A673 (cell line): ENCODE measurements around the gene HAPLN2. TPM values are rescaled to one million over a fixed set of nuclear protein-coding genes. Genes with fewer than 3 reads are reported as not detected.

Experiments
- BruUV-seq: library from RNA; stranded (reverse); fragments of 400-500 nt; replicated peaks from 2 replicates; lab custom pipeline; 2021; lab: Mats Ljungman, UMichigan
- CTCF ChIA-PET: fragments of 300-600 bp; sonication (Branson Sonifier 250); formaldehyde crosslinking; loops from one replicate; lab custom pipeline; 2022; ENCODE audit warnings: antibody characterized with exemption; lab: Charles Lee
- POLR2A ChIA-PET: fragments of 300-600 bp; sonication (Branson Sonifier 250); formaldehyde crosslinking; loops from one replicate; lab custom pipeline; 2022; ENCODE audit warnings: antibody characterized with exemption; ENCODE audit not compliant: low non-redundant PET; lab: Charles Lee
- DNase-seq: peaks from one replicate; pipeline ENCODE4 v3.0.0-alpha.2; 2015; ENCODE audit warnings: low spot score
- H3K27ac ChIP-seq: fragments of 200-600 bp; sonication (generic); 2 replicates; pipeline ENCODE4 v1.5.1; 2016; ENCODE audit warnings: mixed run types, low read depth, mild to moderate bottlenecking, mixed read lengths, antibody characterized with exemption, low read length; ENCODE audit not compliant: poor library complexity, severe bottlenecking
- H3K27me3 ChIP-seq: fragments of 200-600 bp; sonication (generic); replicated peaks from 2 replicates; pipeline ENCODE4 v1.6.1; 2017; ENCODE audit warnings: mixed run types, low read depth, mild to moderate bottlenecking, mixed read lengths, antibody characterized with exemption, low read length; ENCODE audit not compliant: insufficient read depth, poor library complexity
- H3K36me3 ChIP-seq: fragments of 200-600 bp; sonication (generic); 2 replicates; pipeline ENCODE4 v1.6.1; 2016; ENCODE audit warnings: mixed run types, mild to moderate bottlenecking, mixed read lengths, antibody characterized with exemption, low read length; ENCODE audit not compliant: insufficient read depth, poor library complexity, severe bottlenecking
- H3K4me1 ChIP-seq: fragments of 200-600 bp; sonication (generic); 2 replicates; pipeline ENCODE4 v1.6.1; 2017; ENCODE audit warnings: mixed run types, mild to moderate bottlenecking, mixed read lengths, antibody characterized with exemption, low read length; ENCODE audit not compliant: insufficient read depth, poor library complexity, severe bottlenecking
- H3K4me3 ChIP-seq: fragments of 200-600 bp; sonication (generic); 2 replicates; pipeline ENCODE4 v1.5.1; 2016; ENCODE audit warnings: low read depth, mixed run types, mild to moderate bottlenecking, mixed read lengths, low read length; ENCODE audit not compliant: poor library complexity, severe bottlenecking
- H3K9me3 ChIP-seq: fragments of 200-600 bp; sonication (generic); 2 replicates; pipeline ENCODE4 v1.6.1; 2016; ENCODE audit warnings: mixed run types, low read depth, mild to moderate bottlenecking, mixed read lengths, antibody characterized with exemption, low read length; ENCODE audit not compliant: poor library complexity, severe bottlenecking
- EZH2 ChIP-seq: fragments of 200-600 bp; sonication (generic); IDR thresholded peaks from 2 replicates; pipeline ENCODE4 v1.6.1; 2017; ENCODE audit warnings: borderline replicate concordance, low read depth, mild to moderate bottlenecking, mixed read lengths, antibody characterized with exemption, low read length; ENCODE audit not compliant: poor library complexity, severe bottlenecking
- intact Hi-C: fragments of 100-400 bp; cut with micrococcal nuclease; formaldehyde crosslinking; loops from one replicate; pipeline ENCODE4 v1.10.0; 2022; ENCODE audit not compliant: unreplicated experiment
- total RNA-seq: library from RNA; stranded (reverse); gene quantifications from 2 replicates; pipeline ENCODE4 v1.2.3, GENCODE V29; 2021
- TF ChIP-seq, protein P1 (sequence below): fragments of 300-800, 200-600 bp; sonication (generic); conservative IDR thresholded peaks from 2 replicates; pipeline ENCODE4 v1.5.1; 2017; ENCODE audit warnings: low read depth, mild to moderate bottlenecking, antibody characterized with exemption, low read length, moderate library complexity, mixed read lengths

Gene HAPLN2
- total RNA-seq, 1 experiment from 2014 or later = not detected

- no peaks in the 10 kb centered on the region for H3K9me3 ChIP-seq
- TF ChIP-seq, protein P1, sequence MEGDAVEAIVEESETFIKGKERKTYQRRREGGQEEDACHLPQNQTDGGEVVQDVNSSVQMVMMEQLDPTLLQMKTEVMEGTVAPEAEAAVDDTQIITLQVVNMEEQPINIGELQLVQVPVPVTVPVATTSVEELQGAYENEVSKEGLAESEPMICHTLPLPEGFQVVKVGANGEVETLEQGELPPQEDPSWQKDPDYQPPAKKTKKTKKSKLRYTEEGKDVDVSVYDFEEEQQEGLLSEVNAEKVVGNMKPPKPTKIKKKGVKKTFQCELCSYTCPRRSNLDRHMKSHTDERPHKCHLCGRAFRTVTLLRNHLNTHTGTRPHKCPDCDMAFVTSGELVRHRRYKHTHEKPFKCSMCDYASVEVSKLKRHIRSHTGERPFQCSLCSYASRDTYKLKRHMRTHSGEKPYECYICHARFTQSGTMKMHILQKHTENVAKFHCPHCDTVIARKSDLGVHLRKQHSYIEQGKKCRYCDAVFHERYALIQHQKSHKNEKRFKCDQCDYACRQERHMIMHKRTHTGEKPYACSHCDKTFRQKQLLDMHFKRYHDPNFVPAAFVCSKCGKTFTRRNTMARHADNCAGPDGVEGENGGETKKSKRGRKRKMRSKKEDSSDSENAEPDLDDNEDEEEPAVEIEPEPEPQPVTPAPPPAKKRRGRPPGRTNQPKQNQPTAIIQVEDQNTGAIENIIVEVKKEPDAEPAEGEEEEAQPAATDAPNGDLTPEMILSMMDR = no peak
- TF ChIP-seq EZH2 = no peak
- POLR2A ChIA-PET = no interaction called here
- DNase-seq = no peak
- no peak overlapping the region for H3K4me3 ChIP-seq
- no TSS peak for BruUV-seq
- H3K36me3 ChIP-seq = no peaks in the 10 kb centered on the region
- CTCF ChIA-PET = no interaction called here
- intact Hi-C loops = no loop called here
- no peak overlapping the region for H3K27ac ChIP-seq
- peaks cover 8% of the 10 kb centered on the region for H3K4me1 ChIP-seq
- H3K27me3 ChIP-seq = peaks cover 94% of the 10 kb centered on the region
Measured at GRCh38 chr1:156652992-156653355, 33.8 kb downstream of the HAPLN2 start.

GRCh38 chr1:156654700-156655099 is 35.5 kb downstream of the HAPLN2 start:
- BruUV-seq = no TSS peak
- no peak for TF ChIP-seq EZH2
- TF ChIP-seq, protein P1 = no peak
- intact Hi-C loops = no loop called here
- Histone ChIP-seq H3K4me3 (no peak overlapping the region), H3K4me1 (peaks cover 8% of the 10 kb centered on the region), H3K36me3 (no peaks in the 10 kb centered on the region), H3K27me3 (peaks cover 77% of the 10 kb centered on the region), H3K9me3 (no peaks in the 10 kb centered on the region), H3K27ac (no peak overlapping the region)
- CTCF ChIA-PET = interaction anchor here (1.5 kb wide), 1 partner anchor 28 kb away, joined by 3 read pairs; no protein-coding TSS in a partner anchor
- POLR2A ChIA-PET = no interaction called here
- no peak for DNase-seq

GRCh38 chr1:156655151-156655903 is 36.1 kb downstream of the HAPLN2 start:
- DNase-seq = no peak
- intact Hi-C loops = no loop called here
- no TSS peak for BruUV-seq
- Histone ChIP-seq H3K36me3 (no peaks in the 10 kb centered on the region), H3K4me3 (no peak overlapping the region), H3K27ac (no peak overlapping the region), H3K9me3 (no peaks in the 10 kb centered on the region), H3K4me1 (peaks cover 11% of the 10 kb centered on the region), H3K27me3 (peaks cover 71% of the 10 kb centered on the region)
- ChIA-PET POLR2A (no interaction called here), CTCF (interaction anchor here (1.0 to 1.5 kb wide), 2 partner anchors 26 to 29 kb away, joined by 3 read pairs; no protein-coding TSS in a partner anchor)
- no peak for TF ChIP-seq EZH2
- TF ChIP-seq, protein P1 = no peak
